K562 (cell line): ENCODE results near the gene C4orf36. TPM values are rescaled to one million over a fixed set of nuclear protein-coding genes. Genes with fewer than 3 reads are reported as not detected.

ENCODE experiments used
- ATAC-seq: fragments of 200-7000 bp; cut with Tn5 transposase; 3 replicates; pipeline ENCODE4 v1.9.1; 2020; ENCODE audit warnings: moderate library complexity
- BruUV-seq: library from RNA; stranded (reverse); fragments of 400-500 nt; replicated peaks from 2 replicates; lab custom pipeline; 2021; lab: Mats Ljungman, UMichigan
- CTCF ChIA-PET: fragments of 300-600 bp; formaldehyde crosslinking; extraction: SDS; loops from one replicate; lab custom pipeline; 2021; ENCODE audit warnings: low intra/inter-chr PET ratio; lab: Yijun Ruan, JAX
- POLR2A ChIA-PET: fragments of 300-600, 350-650 bp; sonication (Branson Sonifier 250); formaldehyde crosslinking; extraction: SDS; loops from one replicate; lab custom pipeline; 2021; ENCODE audit warnings: antibody characterized with exemption, inconsistent platforms; lab: Yijun Ruan, JAX
- DNase-seq, 4 experiments: peaks; one replicate each; pipeline versions ENCODE4 v3.0.0 to v3.0.0-alpha.2; 2011 to 2018; ENCODE audit warnings: low spot score in 3 of 4, mixed read lengths in 3 of 4; ENCODE audit errors: extremely low read depth in 1 of 4
- FAIRE-seq: peaks from 2 replicates; lab custom pipeline; 2011; peaks lifted over from hg19 to GRCh38; lab: Jason Lieb, UNC
- H2AFZ ChIP-seq: 2 replicates; pipeline ENCODE4 v1.6.0; 2011; ENCODE audit warnings: low read depth, low read length, control low read depth, inconsistent platforms
- H3K27ac ChIP-seq: fragments of 200-600 bp; 3 replicates; pipeline ENCODE4 v1.8.0; 2011; ENCODE audit warnings: low read depth, mild to moderate bottlenecking, control low read depth, inconsistent platforms, low read length, moderate library complexity, mixed read lengths; ENCODE audit errors: extremely low read depth
- H3K27me3 ChIP-seq, 2 experiments: fragments of 300-600 bp in 1 of 2; 2 replicates in 1 of 2; 3 replicates in 1 of 2; pipeline versions ENCODE4 v1.6.0 to v1.8.0; 2011; ENCODE audit warnings: inconsistent platforms in 2 of 2, low read length in 2 of 2, mild to moderate bottlenecking in 1 of 2, mixed read lengths in 1 of 2, moderate library complexity in 1 of 2; ENCODE audit not compliant: control insufficient read depth in 2 of 2, insufficient read depth in 2 of 2
- H3K36me3 ChIP-seq: fragments of 300-600 bp; 3 replicates; pipeline ENCODE4 v1.8.0; 2011; ENCODE audit warnings: mild to moderate bottlenecking, low read length, inconsistent platforms; ENCODE audit not compliant: control insufficient read depth, insufficient read depth
- H3K4me1 ChIP-seq, 2 experiments: fragments of 200-600 bp in 1 of 2; replicated peaks in 1 of 2; 2 replicates in 1 of 2; 3 replicates in 1 of 2; pipeline versions ENCODE4 v1.5.1 to v1.8.0; 2011; ENCODE audit warnings: inconsistent platforms in 2 of 2, low read length in 2 of 2, mild to moderate bottlenecking in 1 of 2, mixed read lengths in 1 of 2, moderate library complexity in 1 of 2; ENCODE audit not compliant: control insufficient read depth in 2 of 2, insufficient read depth in 2 of 2
- H3K4me2 ChIP-seq: 2 replicates; pipeline ENCODE4 v1.6.1; 2011; ENCODE audit warnings: low read length, control low read depth, inconsistent platforms, mixed read lengths; ENCODE audit not compliant: insufficient read depth
- H3K4me3 ChIP-seq: fragments of 200-600 bp; sonication (generic), shearing (Covaris generic); 2 replicates; pipeline ENCODE4 v1.5.1; 2016; ENCODE audit warnings: control low read depth, inconsistent platforms
- H3K79me2 ChIP-seq: fragments of 200-600 bp; 3 replicates; pipeline ENCODE4 v1.8.0; 2011; ENCODE audit warnings: low read length, inconsistent platforms; ENCODE audit not compliant: control insufficient read depth, insufficient read depth
- H3K9ac ChIP-seq, 2 experiments: 2 replicates each; pipeline versions ENCODE4 v1.6.0 to v1.6.1; 2011; ENCODE audit warnings: low read depth in 2 of 2, low read length in 2 of 2, control low read depth in 1 of 2, inconsistent platforms in 1 of 2, mild to moderate bottlenecking in 1 of 2, mixed read lengths in 1 of 2; ENCODE audit not compliant: insufficient read depth in 1 of 2
- H3K9me1 ChIP-seq: one replicate; pipeline ENCODE4 v1.6.0; 2011; ENCODE audit warnings: inconsistent platforms, mild to moderate bottlenecking, low read length, moderate library complexity; ENCODE audit not compliant: control insufficient read depth, insufficient read depth
- H3K9me3 ChIP-seq: replicated peaks from 2 replicates; pipeline ENCODE4 v1.5.1; 2011; ENCODE audit warnings: low read depth, low read length, inconsistent platforms; ENCODE audit not compliant: control insufficient read depth, insufficient read depth
- H4K20me1 ChIP-seq: replicated peaks from 2 replicates; pipeline ENCODE4 v1.6.1; 2011; ENCODE audit warnings: low read length, inconsistent platforms, mixed read lengths; ENCODE audit not compliant: control insufficient read depth, insufficient read depth
- CBX8 ChIP-seq: fragments of 200-600 bp; sonication (generic); IDR thresholded peaks from 2 replicates; pipeline ENCODE4 v1.6.1; 2012; ENCODE audit warnings: borderline replicate concordance, mixed run types, low read depth, mild to moderate bottlenecking, moderate library complexity, mixed read lengths, low read length, control low read depth, inconsistent platforms; ENCODE audit not compliant: poor library complexity, severe bottlenecking; ENCODE audit errors: extremely low read depth
- TAL1 ChIP-seq: fragments of 450-650 bp; IDR thresholded peaks from 2 replicates; pipeline ENCODE4 v1.6.1; 2016; ENCODE audit warnings: mild to moderate bottlenecking
- ZNF212 ChIP-seq: fragments of 450-650 bp; formaldehyde crosslinking; IDR thresholded peaks from 2 replicates; pipeline ENCODE4 v1.4.0; 2020; ENCODE audit warnings: mild to moderate bottlenecking
- ZNF507 ChIP-seq: conservative IDR thresholded peaks from 2 replicates; pipeline ENCODE4 v1.6.1; 2017; ENCODE audit warnings: missing genetic modification characterization, missing compliant biosample characterization
- WGBS: fragments of 100-300 bp; shearing (Covaris generic); methylation state at CpG from one replicate; pipeline ENCODE4 v1.1.6; 2016; ENCODE audit warnings: low coverage, mixed read lengths; ENCODE audit not compliant: insufficient coverage; ENCODE audit errors: missing lambda C conversion rate; 5-methylcytosine and 5-hydroxymethylcytosine counted together
- in situ Hi-C: fragments of 300-500 bp; cut with MboI; formaldehyde crosslinking; loops from 4 replicates; pipeline ENCODE4 v1.15.0; 2018; ENCODE audit warnings: inconsistent platforms, mixed read lengths
- intact Hi-C: fragments of 100-400 bp; cut with micrococcal nuclease; formaldehyde crosslinking; loops from 2 replicates; pipeline ENCODE4 v1.14.2; 2022
- polyA plus RNA-seq, 8 experiments: library from polyadenylated mRNA; depleted of rRNA in 4 of 8; stranded (reverse) in 5 of 8; unstranded in 3 of 8; fragments of >200 nt; fragmentation: Nextera tagmentation in 2 of 8; fragmentation: Illumina TruSeq in 1 of 8; extraction: Ambion mirVana in 2 of 8; extraction: Trizol in 1 of 8; gene quantifications; 2 replicates each; pipeline versions ENCODE4 v1.2.1 to v1.2.3, GENCODE V29; 2011 to 2014; ENCODE audit warnings: inconsistent platforms in 1 of 8, missing spikeins in 1 of 8
- total RNA-seq, 7 experiments: library from RNA; depleted of rRNA in 6 of 7; stranded (reverse); fragments of >200 nt in 6 of 7; fragmentation: Illumina TruSeq in 2 of 7; extraction: Trizol in 2 of 7; gene quantifications; 2 replicates each; pipeline versions ENCODE4 v1.2.1 to v1.2.3, GENCODE V29; 2011 to 2021; ENCODE audit warnings: low replicate concordance in 1 of 7

C4orf36 gene
- total and polyA plus RNA-seq, 9 of the 15 experiments (the other 6 are each of a cell fraction or from before 2014, with no cell fraction given) = 0.14 to 0.45 (median 0.20) TPM; not detected in 5

DNA sequence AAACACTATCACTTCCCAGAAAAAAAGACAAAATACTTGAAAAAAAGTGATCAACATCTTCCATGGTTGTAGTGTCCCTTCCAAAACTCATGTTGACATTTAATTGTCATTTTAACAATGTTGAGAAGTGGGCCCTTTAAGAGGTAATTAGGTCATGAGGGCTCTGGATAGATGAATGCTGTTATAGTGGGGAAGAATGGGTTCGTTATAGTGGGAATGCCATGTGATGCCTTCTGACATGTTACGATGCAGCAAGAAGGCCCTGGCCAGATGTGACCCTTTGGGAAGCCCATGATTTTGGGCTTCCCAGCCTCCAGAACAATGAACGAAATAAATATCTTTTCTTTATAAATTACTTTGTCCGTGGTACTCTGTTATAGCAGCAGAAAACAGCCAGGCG, 39.0 kb downstream of the C4orf36 start:
- Histone ChIP-seq H3K9me3 (no peaks in the 10 kb centered on the region), H3K36me3 (no peaks in the 10 kb centered on the region), H3K9ac (no peak overlapping the region), H3K9me1 (peaks cover 2% of the 10 kb centered on the region), H4K20me1 (no peaks in the 10 kb centered on the region), H3K27me3 (peaks cover 3 to 10% of the 10 kb centered on the region in 2 experiments; a peak in 4 of 5 replicates), H3K79me2 (no peaks in the 10 kb centered on the region), H3K27ac (no peak overlapping the region), H2AFZ (no peak overlapping the region), H3K4me1 (no peaks in the 10 kb centered on the region)
- intact Hi-C loops = no loop called here
- no peak for FAIRE-seq
- no peak for TF ChIP-seq TAL1
- TF ChIP-seq ZNF507 = no peak
- TF ChIP-seq ZNF212 (CRISPR knock-in tag) = no peak
- no peak for TF ChIP-seq CBX8
- TF ChIP-seq, all 486 proteins: peak for 0
- no TSS peak for BruUV-seq
- ChIA-PET CTCF (no interaction called here), POLR2A (no interaction called here)
- no peak for ATAC-seq
- 2% methylated on average over 5 of the region's 5 CpGs for WGBS
- Histone ChIP-seq H3K4me2 (no peak overlapping the region), H3K4me3 (no peak overlapping the region)
- DNase-seq = no peak
- in situ Hi-C loops = no loop called here
